ENCODE data around the gene SHCBP1.

DNA sequence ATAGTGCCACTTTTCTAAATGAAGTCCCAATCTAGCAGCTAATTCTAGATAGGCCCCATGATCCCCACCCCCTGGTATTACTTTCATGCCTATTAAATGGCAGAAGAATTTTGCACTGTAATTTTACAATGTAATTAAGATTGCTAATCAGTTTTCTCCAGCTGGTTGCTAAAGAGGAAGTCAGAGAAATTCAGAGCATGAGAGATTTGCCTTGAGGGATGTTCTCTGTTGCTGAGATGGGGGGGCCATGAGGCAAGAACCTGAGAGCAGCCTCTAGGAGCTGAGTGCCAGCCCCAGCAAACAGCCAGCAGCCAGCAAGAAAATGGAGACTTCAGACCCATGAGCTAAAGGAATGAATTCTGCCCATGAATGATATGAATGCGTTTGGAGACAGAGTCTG is 38.9 kb downstream of the SHCBP1 start:
- TF ChIP-seq TAF1 (IDR thresholded peaks at IDR 0.05; ENCODE audit: borderline replicate concordance, low read depth, low read length) (no peak), POLR2A (IDR thresholded peaks at IDR 0.05; ENCODE audit: low read depth, low read length) (no peak)
